ENCODE measurements around the gene SNED1.

The SNED1 gene

GRCh38 chr2:241007111-241007510, 8.7 kb downstream of the SNED1 start:
- no peak for FAIRE-seq

- FAIRE-seq, result no peak
Measured at GRCh38 chr2:241007880-241008710, 9.7 kb downstream of the SNED1 start.

- no peak for FAIRE-seq
Measured at GRCh38 chr2:241008711-241009121, 10.3 kb downstream of the SNED1 start.

- FAIRE-seq, result no peak
Measured at GRCh38 chr2:241009191-241009590, 10.8 kb downstream of the SNED1 start.

GRCh38 chr2:241009601-241010530, 11.4 kb downstream of the SNED1 start:
- FAIRE-seq, result no peak

- FAIRE-seq, result no peak
Measured at GRCh38 chr2:241010531-241011295, 12.3 kb downstream of the SNED1 start.

- no peak for FAIRE-seq
Measured at GRCh38 chr2:241011296-241011600, 12.8 kb downstream of the SNED1 start.

- FAIRE-seq, result no peak
Measured at GRCh38 chr2:241011751-241012510, 13.5 kb downstream of the SNED1 start.

- no peak for FAIRE-seq
Measured at GRCh38 chr2:241014224-241014623, 15.8 kb downstream of the SNED1 start.

- FAIRE-seq, result no peak
Measured at GRCh38 chr2:241014764-241015163, 16.3 kb downstream of the SNED1 start.

GRCh38 chr2:241015439-241015838, 17.0 kb downstream of the SNED1 start:
- FAIRE-seq, result no peak

GRCh38 chr2:241017228-241017940, 19.0 kb downstream of the SNED1 start:
- no peak for FAIRE-seq

- no peak for FAIRE-seq
Measured at GRCh38 chr2:241018051-241018891, 19.9 kb downstream of the SNED1 start.

- FAIRE-seq, result no peak
Measured at GRCh38 chr2:241019441-241020139, 21.2 kb downstream of the SNED1 start.

- no peak for FAIRE-seq
Measured at GRCh38 chr2:241020201-241020600, 21.8 kb downstream of the SNED1 start.

GRCh38 chr2:241020629-241021190, 22.3 kb downstream of the SNED1 start:
- FAIRE-seq, result no peak

- FAIRE-seq, result no peak
Measured at GRCh38 chr2:241025639-241026038, 27.2 kb downstream of the SNED1 start.

GRCh38 chr2:241029599-241030332, 31.3 kb downstream of the SNED1 start:
- no peak for FAIRE-seq

- FAIRE-seq, result no peak
Measured at GRCh38 chr2:241030333-241030680, 31.9 kb downstream of the SNED1 start.

All from TTC549 (cell line).